ENCODE data around the gene IP6K3.

IP6K3 gene

GRCh38 chr6:33713786-33714185 is 32.9 kb downstream of the IP6K3 start:
- H3K27me3 Mint-ChIP-seq (ENCODE audit: low read depth, poor library complexity), result peaks cover 32% of the 10 kb centered on the region
- peaks cover 65% of the 10 kb centered on the region for H3K4me1 Mint-ChIP-seq
- H3K27ac Mint-ChIP-seq, result no peak overlapping the region
- TF ChIP-seq CTCF (IDR thresholded peaks at IDR 0.05), result no peak
- no peaks in the 10 kb centered on the region for H3K9me3 Mint-ChIP-seq
- H3K4me3 Mint-ChIP-seq, result no peak overlapping the region
- no peak for DNase-seq
- peaks cover 19% of the 10 kb centered on the region for H3K36me3 Mint-ChIP-seq (ENCODE audit: low read depth)

GRCh38 chr6:33712914-33713313 is 33.8 kb downstream of the IP6K3 start:
- no peak for TF ChIP-seq CTCF (IDR thresholded peaks at IDR 0.05)
- no peak for DNase-seq
- Mint-ChIP-seq H3K27me3 (ENCODE audit: low read depth, poor library complexity) (peaks cover 25% of the 10 kb centered on the region), H3K4me3 (no peak overlapping the region), H3K36me3 (ENCODE audit: low read depth) (peaks cover 28% of the 10 kb centered on the region), H3K9me3 (no peaks in the 10 kb centered on the region), H3K4me1 (peaks cover 62% of the 10 kb centered on the region), H3K27ac (no peak overlapping the region)

GRCh38 chr6:33711140-33712129 is 35.3 kb downstream of the IP6K3 start, which contains the start of gene UQCC2:
Gene UQCC2, minus strand, starts transcription at chr6:33711700. Its CDS starts 14 bp downstream, at chr6:33711686.
- Mint-ChIP-seq H3K27ac (peak within 1 kb of the TSS; percentile 97), H3K4me3 (peak within 1 kb of the TSS; percentile 96), H3K27me3 (ENCODE audit: low read depth, poor library complexity) (peaks cover 26% of the 10 kb centered on the region), H3K9me3 (no peaks in the 10 kb centered on the region), H3K36me3 (ENCODE audit: low read depth) (peaks cover 36% of the 10 kb centered on the region), H3K4me1 (peaks cover 55% of the 10 kb centered on the region)
- TF ChIP-seq CTCF (IDR thresholded peaks at IDR 0.05), result peak; percentile 45
- peak; percentile 99 for DNase-seq

- no peak for TF ChIP-seq CTCF (IDR thresholded peaks at IDR 0.05)
- peaks cover 39% of the 10 kb centered on the region for H3K36me3 Mint-ChIP-seq (ENCODE audit: low read depth)
- H3K4me1 Mint-ChIP-seq, result peaks cover 62% of the 10 kb centered on the region
- peak overlapping the region; percentile 96 for H3K4me3 Mint-ChIP-seq
- no peaks in the 10 kb centered on the region for H3K9me3 Mint-ChIP-seq
- H3K27ac Mint-ChIP-seq, result no peak overlapping the region
- no peak for DNase-seq
- peaks cover 25% of the 10 kb centered on the region for H3K27me3 Mint-ChIP-seq (ENCODE audit: low read depth, poor library complexity)
These were observed 36.2 kb downstream of the IP6K3 start for GRCh38 chr6:33710296-33711121.

GRCh38 chr6:33709605-33710295 is 37.0 kb downstream of the IP6K3 start:
- TF ChIP-seq CTCF (IDR thresholded peaks at IDR 0.05), result no peak
- no peak for DNase-seq
- Mint-ChIP-seq H3K4me1 (peaks cover 65% of the 10 kb centered on the region), H3K9me3 (no peaks in the 10 kb centered on the region), H3K27me3 (ENCODE audit: low read depth, poor library complexity) (peaks cover 22% of the 10 kb centered on the region), H3K36me3 (ENCODE audit: low read depth) (peaks cover 39% of the 10 kb centered on the region), H3K4me3 (peak overlapping the region; percentile 96), H3K27ac (no peak overlapping the region)

Measured in nephron progenitor cell (in vitro differentiated cells).